ENCODE results near the gene WSCD2.

WSCD2 gene

GRCh38 chr12:108266131-108266530, 137.0 kb downstream of the WSCD2 start:
- Histone ChIP-seq H3K4me3 (ENCODE audit: low read length) (no peak overlapping the region), H3K4me1 (ENCODE audit: low read length) (no peaks in the 10 kb centered on the region), H3K36me3 (replicated peaks; ENCODE audit: insufficient read depth, low read length) (no peaks in the 10 kb centered on the region), H3K79me2 (ENCODE audit: low read length) (no peaks in the 10 kb centered on the region), H4K20me1 (ENCODE audit: insufficient read depth, low read length) (no peaks in the 10 kb centered on the region), H3K27me3 (replicated peaks; ENCODE audit: insufficient read depth, low read length) (peaks cover 3% of the 10 kb centered on the region; the same call in 1 of the 2 replicates), H3K27ac (ENCODE audit: low read length) (no peak overlapping the region), H3F3A (ENCODE audit: insufficient read depth, low read length) (no peaks in the 10 kb centered on the region), H3K9me2 (replicated peaks; ENCODE audit: insufficient read depth, low read length) (no peaks in the 10 kb centered on the region), H3K9ac (ENCODE audit: low read length) (no peak overlapping the region), H3K9me3 (replicated peaks; ENCODE audit: insufficient read depth, low read length) (no peaks in the 10 kb centered on the region), H3K4me2 (ENCODE audit: low read depth, low read length) (no peak overlapping the region), H2AFZ (ENCODE audit: low read length) (no peak overlapping the region)
- no peak for DNase-seq
- TF ChIP-seq EZH2phosphoT487 (IDR thresholded peaks at IDR 0.05; ENCODE audit: low read length) (no peak), CTCF (IDR thresholded peaks at IDR 0.05; ENCODE audit: low read length) (no peak), EZH2 (optimal IDR thresholded peaks at IDR 0.05; ENCODE audit: low read depth, low read length) (no peak)

GRCh38 chr12:108267450-108267849, 138.4 kb downstream of the WSCD2 start:
- Histone ChIP-seq H2AFZ (ENCODE audit: low read length) (no peak overlapping the region), H3F3A (ENCODE audit: insufficient read depth, low read length) (no peaks in the 10 kb centered on the region), H3K4me1 (ENCODE audit: low read length) (no peaks in the 10 kb centered on the region), H3K9ac (ENCODE audit: low read length) (no peak overlapping the region), H4K20me1 (ENCODE audit: insufficient read depth, low read length) (no peaks in the 10 kb centered on the region), H3K9me2 (replicated peaks; ENCODE audit: insufficient read depth, low read length) (no peaks in the 10 kb centered on the region), H3K36me3 (replicated peaks; ENCODE audit: insufficient read depth, low read length) (no peaks in the 10 kb centered on the region), H3K79me2 (ENCODE audit: low read length) (no peaks in the 10 kb centered on the region), H3K27ac (ENCODE audit: low read length) (no peak overlapping the region), H3K9me3 (replicated peaks; ENCODE audit: insufficient read depth, low read length) (no peaks in the 10 kb centered on the region), H3K4me2 (ENCODE audit: low read depth, low read length) (no peak overlapping the region), H3K4me3 (ENCODE audit: low read length) (no peak overlapping the region), H3K27me3 (replicated peaks; ENCODE audit: insufficient read depth, low read length) (peaks cover 3% of the 10 kb centered on the region; the same call in 1 of the 2 replicates)
- no peak for DNase-seq
- no peak for TF ChIP-seq EZH2phosphoT487 (IDR thresholded peaks at IDR 0.05; ENCODE audit: low read length)
- TF ChIP-seq EZH2 (optimal IDR thresholded peaks at IDR 0.05; ENCODE audit: low read depth, low read length), result no peak
- TF ChIP-seq CTCF (IDR thresholded peaks at IDR 0.05; ENCODE audit: low read length), result no peak

- no peaks in the 10 kb centered on the region for H3K79me2 ChIP-seq (ENCODE audit: low read length)
- H3K9ac ChIP-seq (ENCODE audit: low read length), result no peak overlapping the region
- no peaks in the 10 kb centered on the region for H3K9me2 ChIP-seq (replicated peaks; ENCODE audit: insufficient read depth, low read length)
- H3K9me3 ChIP-seq (replicated peaks; ENCODE audit: insufficient read depth, low read length), result no peaks in the 10 kb centered on the region
- H3K4me3 ChIP-seq (ENCODE audit: low read length), result no peak overlapping the region
- peaks cover 3% of the 10 kb centered on the region; the same call in 1 of the 2 replicates for H3K27me3 ChIP-seq (replicated peaks; ENCODE audit: insufficient read depth, low read length)
- H3K4me2 ChIP-seq (ENCODE audit: low read depth, low read length), result no peak overlapping the region
- DNase-seq, result peak; percentile 18
- H3K27ac ChIP-seq (ENCODE audit: low read length), result no peak overlapping the region
- H2AFZ ChIP-seq (ENCODE audit: low read length), result no peak overlapping the region
- no peaks in the 10 kb centered on the region for H4K20me1 ChIP-seq (ENCODE audit: insufficient read depth, low read length)
- no peaks in the 10 kb centered on the region for H3K36me3 ChIP-seq (replicated peaks; ENCODE audit: insufficient read depth, low read length)
- TF ChIP-seq EZH2 (optimal IDR thresholded peaks at IDR 0.05; ENCODE audit: low read depth, low read length), result no peak
- H3F3A ChIP-seq (ENCODE audit: insufficient read depth, low read length), result no peaks in the 10 kb centered on the region
- H3K4me1 ChIP-seq (ENCODE audit: low read length), result no peaks in the 10 kb centered on the region
Observed at GRCh38 chr12:108268397-108268796, 139.3 kb downstream of the WSCD2 start.

GRCh38 chr12:108269224-108269623, 140.1 kb downstream of the WSCD2 start:
- TF ChIP-seq EZH2 (optimal IDR thresholded peaks at IDR 0.05; ENCODE audit: low read depth, low read length) (no peak), CTCF (IDR thresholded peaks at IDR 0.05; ENCODE audit: low read length) (no peak), EZH2phosphoT487 (IDR thresholded peaks at IDR 0.05; ENCODE audit: low read length) (no peak)
- no peaks in the 10 kb centered on the region for H3F3A ChIP-seq (ENCODE audit: insufficient read depth, low read length)
- no peak overlapping the region for H3K9ac ChIP-seq (ENCODE audit: low read length)
- H3K9me2 ChIP-seq (replicated peaks; ENCODE audit: insufficient read depth, low read length), result no peaks in the 10 kb centered on the region
- no peak overlapping the region for H3K4me2 ChIP-seq (ENCODE audit: low read depth, low read length)
- H4K20me1 ChIP-seq (ENCODE audit: insufficient read depth, low read length), result no peaks in the 10 kb centered on the region
- no peak for DNase-seq
- H2AFZ ChIP-seq (ENCODE audit: low read length), result no peak overlapping the region
- no peak overlapping the region for H3K4me3 ChIP-seq (ENCODE audit: low read length)
- H3K27ac ChIP-seq (ENCODE audit: low read length), result no peak overlapping the region
- H3K36me3 ChIP-seq (replicated peaks; ENCODE audit: insufficient read depth, low read length), result no peaks in the 10 kb centered on the region
- H3K4me1 ChIP-seq (ENCODE audit: low read length), result no peaks in the 10 kb centered on the region
- peaks cover 2% of the 10 kb centered on the region; the same call in 1 of the 2 replicates for H3K27me3 ChIP-seq (replicated peaks; ENCODE audit: insufficient read depth, low read length)
- H3K79me2 ChIP-seq (ENCODE audit: low read length), result no peaks in the 10 kb centered on the region
- no peaks in the 10 kb centered on the region for H3K9me3 ChIP-seq (replicated peaks; ENCODE audit: insufficient read depth, low read length)
